Activated gamma-delta T cell treated with anti-CD3 and anti-CD28 coated beads, Interleukin-2, amount 50 U/mL, for 16 hours (primary cell): Measurements from ENCODE around the gene COMT.
"Not testable (repeated sequence)": the region's sequence is repeated elsewhere in the genome, so short reads cannot be mapped to it uniquely, and the experiment has no call there.

ENCODE experiments used
- DNase-seq: peaks from one replicate; pipeline ENCODE4 v3.0.0-alpha.2; 2020; ENCODE audit warnings: low read depth

The COMT gene

GRCh38 chr22:19909350-19910179 is 32.0 kb upstream of the COMT start:
- peak; percentile 72 for DNase-seq

GRCh38 chr22:19910180-19910744 is 31.3 kb upstream of the COMT start:
- no peak for DNase-seq

GRCh38 chr22:19911540-19912270 is 29.9 kb upstream of the COMT start:
- no peak for DNase-seq

- no peak for DNase-seq
Measured at GRCh38 chr22:19912271-19912999, 29.1 kb upstream of the COMT start.

- no peak for DNase-seq
Measured at GRCh38 chr22:19913337-19913936, 28.1 kb upstream of the COMT start.

- DNase-seq = no peak
Measured at GRCh38 chr22:19914201-19914943, 27.2 kb upstream of the COMT start.

GRCh38 chr22:19915287-19915954 is 26.2 kb upstream of the COMT start:
- DNase-seq = no peak

- no peak for DNase-seq
Measured at GRCh38 chr22:19916006-19916405, 25.6 kb upstream of the COMT start.

- DNase-seq = no peak
Measured at GRCh38 chr22:19916941-19917340, 24.6 kb upstream of the COMT start.

GRCh38 chr22:19917389-19918138 is 24.0 kb upstream of the COMT start:
- no peak for DNase-seq

GRCh38 chr22:19918332-19919106 is 23.1 kb upstream of the COMT start:
- no peak for DNase-seq

- no peak for DNase-seq
Measured at GRCh38 chr22:19919701-19920363, 21.7 kb upstream of the COMT start.

GRCh38 chr22:19921544-19922081 is 20.0 kb upstream of the COMT start:
- DNase-seq = no peak

- DNase-seq = no peak
Measured at GRCh38 chr22:19923914-19924513, 17.6 kb upstream of the COMT start.

GRCh38 chr22:19926028-19926427 is 15.5 kb upstream of the COMT start:
- DNase-seq = not testable (repeated sequence)

- DNase-seq = no peak
Measured at GRCh38 chr22:19927696-19928095, 13.9 kb upstream of the COMT start.

GRCh38 chr22:19928207-19928606 is 13.4 kb upstream of the COMT start:
- no peak for DNase-seq
